NCI-H226 (cell line): ENCODE data around the gene SRP68.
"Not testable (repeated sequence)": the region's sequence is repeated elsewhere in the genome, so short reads cannot be mapped to it uniquely, and the experiment has no call there.

Experiments used
- DNase-seq: peaks from one replicate; pipeline ENCODE4 v3.0.0-alpha.2; 2015

Gene SRP68

DNA sequence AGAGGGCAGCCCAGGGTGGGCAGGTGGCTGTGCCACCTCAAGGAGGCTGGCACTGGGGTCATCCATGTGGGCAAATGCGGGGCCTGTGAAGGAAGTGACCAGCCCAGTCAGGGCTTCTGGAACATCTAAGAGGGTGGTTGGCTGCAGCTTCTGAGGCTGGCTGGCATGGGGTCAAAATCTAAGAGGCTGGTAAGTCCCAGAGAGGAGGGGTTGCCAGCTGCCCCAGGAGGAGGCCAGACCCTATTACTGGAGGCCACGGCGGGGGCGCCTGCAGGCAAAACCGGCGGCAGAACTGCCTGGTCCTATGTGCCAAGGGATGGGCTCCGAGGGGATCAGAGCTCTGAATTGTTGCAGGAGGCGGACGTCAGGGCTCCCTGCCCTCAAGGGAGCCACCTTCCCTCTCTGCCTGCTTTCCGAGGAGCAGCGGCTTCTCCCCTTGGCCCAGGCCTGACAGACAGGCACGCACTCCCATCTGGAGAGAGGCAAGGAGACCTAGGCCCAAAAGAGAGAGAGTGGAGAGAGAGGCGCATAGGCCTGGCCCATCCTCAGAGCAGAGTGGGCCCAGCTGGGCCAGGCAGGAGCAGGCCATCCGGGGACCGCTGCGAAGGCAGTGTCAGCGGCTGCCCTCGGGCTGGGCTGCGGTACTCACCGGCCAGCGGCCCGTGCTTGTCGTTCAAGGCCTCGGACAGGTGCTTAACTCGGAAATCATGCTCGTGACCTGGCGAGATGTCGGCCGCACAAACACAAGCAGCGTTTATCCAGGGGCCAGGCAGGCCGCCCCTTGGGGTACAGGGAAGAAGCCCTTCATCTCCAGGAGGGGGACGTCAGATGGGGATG is 17.6 kb upstream of the SRP68 start:
- no peak for DNase-seq

DNA sequence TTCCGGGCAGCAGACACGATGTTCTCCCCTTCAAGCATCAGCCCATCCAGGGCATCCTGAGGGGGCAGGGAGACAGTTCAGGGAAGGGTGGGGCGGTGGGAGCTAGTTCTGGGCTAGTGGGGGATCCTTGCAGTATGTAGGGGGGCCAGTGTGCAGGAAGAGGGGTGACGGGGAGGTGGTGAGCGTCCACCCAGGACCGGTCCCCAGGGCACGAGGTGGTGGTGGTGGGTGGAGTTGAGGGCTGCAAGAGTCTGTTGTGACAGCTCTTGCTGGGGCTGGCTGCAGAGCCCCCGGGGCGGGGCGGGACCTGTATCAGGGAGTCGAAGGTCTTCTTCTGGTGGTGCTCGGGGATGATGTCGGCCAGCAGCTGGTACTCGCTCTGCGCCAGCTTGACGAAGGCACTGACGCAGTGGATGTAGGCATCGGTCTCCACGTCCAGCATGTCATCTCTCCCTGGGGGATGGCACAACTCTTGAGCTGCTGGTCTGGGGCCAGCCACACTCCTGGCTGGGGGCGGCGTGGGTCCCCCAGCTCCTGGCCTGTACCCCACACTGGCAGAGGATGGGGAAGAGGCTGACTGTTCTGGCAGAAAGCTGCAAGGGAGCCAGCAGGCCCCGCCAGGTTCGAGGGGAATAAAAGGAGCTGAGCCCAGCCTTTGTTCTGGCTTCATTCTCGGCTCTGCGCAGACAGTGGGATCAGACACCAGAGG is 16.7 kb upstream of the SRP68 start:
- DNase-seq, result no peak

DNA sequence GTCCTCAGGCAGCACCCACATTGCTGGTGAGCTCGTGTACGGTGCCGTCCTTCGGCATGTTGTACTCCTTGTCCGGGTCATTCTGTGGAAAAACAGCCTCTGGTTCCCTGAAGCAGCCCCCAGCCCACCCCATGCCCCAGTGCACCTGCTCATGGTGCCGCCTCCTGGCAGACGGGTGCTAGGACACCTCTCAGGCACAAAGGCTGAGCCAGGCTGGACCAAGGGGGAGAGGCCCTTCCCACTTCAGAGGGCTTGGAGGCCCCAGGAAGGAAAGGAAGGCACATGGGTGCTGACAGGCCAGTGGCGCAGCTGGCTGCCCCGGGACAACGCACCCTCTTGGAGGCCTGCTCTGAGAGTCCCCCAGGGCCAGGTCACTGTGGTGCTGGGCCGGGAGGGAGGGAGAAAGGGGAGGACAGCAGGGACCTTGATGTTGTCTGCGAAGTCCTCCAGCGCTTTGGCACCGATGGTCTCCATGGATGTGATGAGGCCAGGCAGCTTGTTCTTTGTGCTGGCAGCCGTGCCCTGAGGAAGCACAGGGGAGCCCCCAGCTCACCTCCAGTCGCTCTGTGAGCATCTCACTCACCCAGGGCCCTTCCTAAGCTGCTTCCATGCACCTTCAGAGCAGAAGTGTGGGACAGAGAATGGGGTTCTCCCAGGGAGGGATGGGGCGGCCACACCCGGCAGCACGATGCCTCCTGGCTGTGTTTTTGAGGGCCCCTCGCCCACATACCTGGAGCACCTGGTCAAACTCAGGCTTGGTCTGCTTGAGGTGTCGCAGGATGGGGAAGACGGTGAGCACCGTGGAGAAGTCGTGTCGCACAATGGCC is 15.9 kb upstream of the SRP68 start:
- no peak for DNase-seq

DNA sequence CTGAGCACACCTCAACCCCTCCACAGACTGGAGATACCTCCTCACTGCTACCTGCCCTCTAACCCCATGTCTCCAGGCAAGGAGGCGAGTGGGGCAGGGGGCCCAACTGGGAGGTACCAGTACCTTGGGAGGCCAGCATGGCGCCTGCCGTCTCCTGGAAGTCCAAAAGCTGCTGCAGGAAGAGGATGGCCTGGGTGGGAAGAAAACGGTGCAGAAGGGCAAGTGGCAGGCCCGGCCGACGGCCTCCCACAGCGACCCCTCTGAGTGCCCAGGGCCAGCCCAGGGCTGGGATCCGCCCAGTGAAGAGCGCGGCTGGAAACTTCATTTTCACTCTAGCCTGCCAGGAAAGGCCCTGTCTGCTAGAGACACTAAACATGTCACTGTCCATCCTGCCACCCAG is 15.2 kb upstream of the SRP68 start:
- no peak for DNase-seq

DNA sequence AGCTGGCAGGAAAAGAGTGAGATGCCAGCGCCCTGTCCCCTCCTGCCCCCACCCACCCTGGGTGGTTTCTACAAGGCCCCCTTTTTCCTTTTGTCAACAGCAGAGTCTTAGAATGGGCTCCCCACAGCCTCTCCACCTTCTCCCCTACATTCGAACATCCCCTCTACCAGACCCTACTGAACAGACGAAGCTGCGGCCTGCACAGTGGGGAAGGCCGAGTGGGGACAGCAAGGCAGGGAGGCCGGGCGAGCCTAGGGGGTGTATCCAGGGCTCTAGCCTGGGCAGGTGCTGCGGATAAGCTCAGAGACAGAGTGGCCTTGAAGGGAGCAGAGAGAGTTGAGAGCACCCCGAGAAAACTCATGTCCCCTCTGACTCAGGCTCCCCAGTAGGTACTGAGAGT is 14.1 kb upstream of the SRP68 start:
- DNase-seq, result no peak

DNA sequence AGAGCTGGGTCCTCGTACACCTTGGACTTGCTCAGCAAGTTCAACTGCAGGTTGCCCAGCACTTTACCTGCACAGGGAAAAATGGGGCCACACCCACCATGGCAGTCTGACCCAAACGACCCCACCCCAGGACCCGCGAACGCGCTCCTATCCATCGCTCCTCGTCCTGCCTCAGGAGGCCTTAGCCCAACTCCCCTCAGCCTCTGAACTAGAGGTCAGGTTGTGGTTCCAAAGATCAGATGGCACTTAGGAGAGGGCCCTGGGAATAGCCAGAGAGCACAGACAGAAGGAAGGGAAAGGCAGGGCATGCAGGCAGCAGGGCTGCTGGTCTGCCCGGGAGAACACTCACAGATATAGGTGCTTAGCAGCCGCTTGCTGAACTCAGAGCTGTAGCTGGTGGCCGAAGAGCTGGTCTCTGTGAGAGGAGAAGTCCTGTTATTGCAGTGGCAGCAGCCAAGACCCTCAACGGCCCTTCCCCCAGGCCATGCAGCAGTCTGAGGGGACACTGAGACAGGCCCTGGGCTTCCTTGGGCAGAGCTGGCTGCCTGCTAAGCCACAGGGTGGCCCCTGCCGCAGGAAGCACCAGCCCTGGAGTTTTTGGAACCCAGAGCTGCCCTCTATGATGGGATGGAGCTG is 13.5 kb upstream of the SRP68 start:
- DNase-seq, result no peak

DNA sequence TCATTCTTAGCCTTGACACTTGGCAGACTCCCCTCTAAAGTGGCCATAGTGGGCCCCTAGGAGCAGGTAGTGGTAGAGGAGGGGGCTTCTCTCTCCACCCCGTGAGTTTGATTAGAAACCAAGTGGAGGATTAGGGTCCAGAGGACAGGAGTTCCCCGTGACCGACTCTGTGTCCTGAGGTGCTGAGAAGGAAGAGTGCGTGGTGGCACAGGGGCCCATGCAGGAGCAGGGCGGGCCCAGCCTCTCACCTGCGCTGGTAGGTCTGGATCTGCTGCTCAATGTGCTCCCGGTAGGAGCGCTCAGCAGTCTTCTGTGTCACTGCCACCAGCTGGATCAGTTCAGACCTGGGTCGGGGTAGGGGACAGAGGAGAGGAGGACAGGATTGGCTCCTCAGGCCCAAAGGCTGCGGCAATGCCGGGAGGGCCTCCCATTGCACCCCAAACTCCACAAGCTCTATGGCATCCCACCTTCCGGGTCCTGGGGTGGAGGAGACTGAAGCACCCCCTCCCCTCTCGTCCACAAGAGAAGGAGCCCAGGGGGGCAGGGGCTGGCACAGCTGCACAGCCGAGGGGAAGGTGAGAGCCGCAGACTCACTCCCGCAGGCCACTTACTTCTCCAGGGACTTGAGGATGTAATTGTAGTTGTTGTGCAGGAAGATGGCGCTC is 12.9 kb upstream of the SRP68 start:
- no peak for DNase-seq

GRCh38 chr17:76083536-76084182 is 11.3 kb upstream of the SRP68 start:
- DNase-seq, result no peak

- DNase-seq, result no peak
Observed at GRCh38 chr17:76082326-76083251, 10.3 kb upstream of the SRP68 start.

DNA sequence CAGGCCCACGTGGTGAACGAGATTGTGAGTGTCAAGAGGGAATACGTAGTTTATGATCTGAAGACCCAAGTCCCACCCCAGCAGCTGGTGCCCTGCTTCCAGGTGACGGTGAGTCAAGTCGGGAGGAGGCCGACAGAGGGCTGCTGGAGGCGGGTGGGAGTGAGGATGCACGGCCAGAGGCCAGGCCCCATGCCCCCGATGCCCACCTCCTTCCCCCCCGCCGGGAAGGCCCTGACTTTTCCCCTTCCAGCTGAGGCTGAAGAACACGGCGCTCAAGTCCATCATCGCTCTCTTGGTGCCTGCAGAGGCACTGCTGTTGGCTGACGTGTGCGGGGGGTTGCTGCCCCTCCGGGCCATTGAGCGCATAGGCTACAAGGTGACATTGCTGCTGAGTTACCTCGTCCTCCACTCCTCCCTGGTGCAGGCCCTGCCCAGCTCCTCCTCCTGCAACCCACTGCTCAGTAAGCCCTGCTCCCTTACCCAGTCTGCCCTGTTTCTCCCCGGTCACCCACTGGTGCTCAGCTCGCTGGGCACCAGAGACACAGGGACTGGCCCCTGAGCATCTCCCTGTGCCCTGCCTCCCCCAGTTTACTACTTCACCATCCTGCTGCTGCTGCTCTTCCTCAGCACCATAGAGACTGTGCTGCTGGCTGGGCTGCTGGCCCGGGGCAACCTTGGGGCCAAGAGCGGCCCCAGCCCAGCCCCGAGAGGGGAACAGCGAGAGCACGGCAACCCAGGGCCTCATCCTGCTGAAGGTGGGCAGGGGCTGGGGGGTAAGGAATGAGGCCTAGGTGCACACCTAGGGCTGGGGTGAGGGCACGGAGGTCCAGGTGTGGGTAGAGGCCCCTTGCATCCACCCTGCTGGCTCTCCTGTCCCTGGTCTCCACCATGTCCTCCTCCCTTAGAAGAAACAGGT is 9.2 kb upstream of the SRP68 start:
- DNase-seq, result no peak

DNA sequence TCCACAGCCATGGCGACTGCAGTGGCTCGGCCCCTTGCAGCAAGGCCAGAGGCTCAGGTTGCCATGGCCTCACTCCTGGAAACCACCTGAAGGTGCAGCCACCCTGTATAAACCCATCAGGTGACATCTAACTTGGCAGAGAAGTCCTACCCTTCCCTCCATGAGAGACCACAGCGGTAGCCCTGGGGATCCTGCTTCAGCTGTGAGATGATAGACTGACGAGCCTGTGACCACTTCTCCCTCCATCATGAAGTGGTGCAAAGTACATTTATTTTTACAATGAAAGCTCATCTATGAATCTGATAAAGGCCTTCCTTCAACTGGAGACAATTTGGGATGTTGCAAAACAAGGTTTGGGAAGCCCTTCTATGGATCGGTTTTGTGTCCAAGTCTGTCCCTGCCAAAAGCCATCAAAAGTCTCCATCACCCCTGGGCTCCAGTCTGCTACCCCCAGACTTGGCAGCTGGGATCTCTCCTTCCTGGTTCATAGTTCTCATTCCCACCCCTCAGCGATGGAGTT is 8.5 kb upstream of the SRP68 start:
- no peak for DNase-seq

DNA sequence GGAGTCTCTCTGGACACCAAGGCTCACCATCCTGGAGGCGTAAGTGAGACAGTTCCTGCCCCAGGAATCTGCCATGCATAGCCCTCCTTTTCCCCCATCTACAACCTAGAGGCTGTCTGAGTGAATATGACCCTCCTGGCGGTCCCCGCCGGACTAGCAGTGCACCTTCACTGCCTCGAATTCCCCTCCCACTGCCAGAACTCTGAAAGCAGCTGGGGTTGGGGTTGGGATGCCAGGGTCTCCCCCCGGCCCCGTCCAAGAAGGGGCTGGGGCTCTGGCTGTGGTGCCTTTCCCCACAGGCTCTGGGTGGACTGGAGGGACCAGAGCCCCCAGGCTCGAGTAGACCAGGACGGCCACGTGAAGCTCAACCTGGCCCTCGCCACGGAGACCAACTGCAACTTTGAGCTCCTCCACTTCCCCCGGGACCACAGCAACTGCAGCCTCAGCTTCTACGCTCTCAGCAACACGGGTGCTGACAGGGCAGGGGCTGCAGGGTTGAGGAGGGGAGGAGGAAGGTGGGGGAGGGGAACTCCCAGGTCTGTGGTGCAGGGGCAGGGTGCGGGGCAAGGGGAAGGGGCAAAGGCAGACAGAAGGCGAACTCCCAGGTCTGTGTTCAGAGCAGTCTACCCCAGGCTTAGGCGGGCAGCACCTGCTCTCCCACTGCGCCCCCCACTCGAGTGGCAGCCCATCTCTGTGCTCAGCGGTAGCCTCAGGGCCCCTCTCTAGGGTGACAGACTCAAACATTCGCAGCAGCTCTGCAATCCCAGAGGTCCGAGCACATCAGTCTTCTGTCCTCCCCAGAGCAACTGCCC is 7.8 kb upstream of the SRP68 start:
- no peak for DNase-seq

DNA sequence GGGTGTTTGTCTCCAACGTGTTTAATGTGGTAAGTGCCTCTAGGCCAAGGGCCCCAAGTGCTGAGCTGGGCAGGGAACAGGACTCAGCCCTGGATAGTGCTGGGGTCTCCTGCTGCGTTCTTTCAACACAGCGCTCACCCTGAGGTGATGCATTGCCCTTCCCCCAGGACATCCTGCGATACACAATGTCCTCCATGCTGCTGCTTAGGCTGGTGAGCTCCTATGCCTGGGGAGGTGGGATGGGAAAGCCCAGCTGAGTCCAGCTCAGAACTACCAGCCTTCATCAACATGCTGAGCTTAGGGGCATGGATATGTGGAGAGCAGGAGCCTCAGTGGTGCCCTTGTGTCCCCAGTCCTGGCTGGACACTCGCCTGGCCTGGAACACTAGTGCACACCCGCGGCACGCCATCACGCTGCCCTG is 7.2 kb upstream of the SRP68 start:
- DNase-seq, result no peak

DNA sequence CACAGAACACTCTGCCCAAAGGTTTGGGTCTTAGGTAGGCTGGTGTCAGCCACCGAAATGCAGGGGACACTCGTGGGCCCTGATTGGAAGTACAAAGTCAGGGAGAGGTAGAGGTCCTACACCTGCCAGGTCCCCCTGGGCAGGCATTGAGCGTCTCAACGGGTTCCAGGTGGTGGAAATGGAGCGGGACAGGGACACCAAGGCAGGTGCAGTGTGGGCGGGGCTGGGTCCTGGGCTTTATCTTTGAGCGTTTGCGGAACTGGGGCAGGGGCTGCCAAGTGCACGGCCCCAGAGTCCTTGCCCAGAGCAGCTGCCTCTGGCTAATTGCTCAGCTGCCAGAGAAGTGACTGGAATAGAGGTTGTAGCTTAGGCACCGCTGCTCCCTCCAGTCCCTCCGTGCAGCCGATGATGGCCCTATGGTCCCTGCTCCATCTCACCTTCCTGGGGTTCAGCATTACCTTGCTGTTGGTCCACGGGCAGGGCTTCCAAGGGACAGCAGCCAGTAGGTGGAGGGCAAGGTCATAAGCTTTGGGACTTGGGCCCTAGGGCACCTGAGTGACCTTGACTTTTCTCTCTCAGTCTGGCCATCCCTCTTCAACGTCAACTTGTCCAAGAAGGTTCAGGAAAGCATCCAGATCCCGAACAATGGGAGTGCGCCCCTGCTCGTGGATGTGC is 6.7 kb upstream of the SRP68 start, which contains the start of gene ZACN:
Gene ZACN (plus strand): TSS at position 323 of the 675 bp plus-strand sequence. CDS start 83 bp downstream, at position 406.
- DNase-seq, result no peak

DNA sequence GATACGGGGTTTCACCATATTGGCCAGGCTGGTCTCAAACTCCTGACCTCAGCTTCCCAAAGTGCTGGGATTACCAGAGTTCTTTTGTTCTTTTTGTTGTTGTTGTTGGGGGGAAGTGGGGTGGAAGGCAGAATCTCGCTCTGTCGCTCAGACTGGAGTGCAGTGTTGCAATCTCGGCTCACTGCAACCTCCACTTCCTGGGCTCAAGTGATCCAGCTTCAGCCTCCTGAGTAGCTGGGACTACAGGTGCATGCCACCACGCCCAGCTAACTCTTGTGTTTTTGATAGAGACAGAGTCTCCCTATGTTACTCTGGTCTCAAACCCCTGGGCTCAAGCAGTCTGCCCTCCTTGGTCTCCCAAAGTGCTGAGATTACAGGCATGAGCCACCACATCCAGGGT is 6.1 kb upstream of the SRP68 start:
- DNase-seq, result not testable (repeated sequence)

DNA sequence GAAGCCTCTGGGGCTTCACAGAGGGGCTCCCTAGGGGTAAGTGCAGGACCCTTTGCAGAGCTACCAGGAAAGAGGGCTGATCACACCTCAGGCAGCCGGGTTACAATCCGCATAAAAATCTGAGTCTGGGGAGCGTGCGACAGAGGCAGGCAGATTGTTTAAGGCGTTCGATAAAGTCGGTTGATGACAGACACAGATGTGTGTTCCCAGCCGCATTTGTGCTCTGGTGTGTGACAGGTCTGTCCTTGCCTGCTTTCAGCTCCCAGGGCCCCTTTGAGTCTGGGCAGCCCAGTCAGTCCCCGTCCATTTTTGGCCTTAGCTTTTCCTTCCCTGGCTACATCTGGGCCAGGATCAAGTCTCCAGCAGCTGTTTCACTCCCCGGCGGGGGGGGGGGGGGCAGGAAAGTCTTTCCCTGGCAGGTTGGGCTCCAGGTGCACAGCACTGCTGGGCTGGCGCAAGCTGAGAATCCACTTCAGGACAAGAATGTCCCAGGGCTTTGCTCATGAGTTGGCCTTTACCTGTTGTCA is 5.3 kb upstream of the SRP68 start:
- DNase-seq, result no peak
